Neural progenitor cell (in vitro differentiated cells): ENCODE measurements around the gene IQCM.

ENCODE experiments used
- EZH2 ChIP-seq: fragments of 200-600 bp; sonication (generic); IDR thresholded peaks from 2 replicates; pipeline ENCODE4 v1.6.1; 2017; ENCODE audit warnings: antibody characterized with exemption, mild to moderate bottlenecking, moderate library complexity
- EZH2phosphoT487 ChIP-seq: fragments of 200-600 bp; sonication (generic); IDR thresholded peaks from 2 replicates; pipeline ENCODE4 v1.6.1; 2017; ENCODE audit warnings: antibody characterized with exemption
- TF ChIP-seq, protein P1 (sequence below): fragments of 200-600 bp; sonication (generic); IDR thresholded peaks from 2 replicates; pipeline ENCODE4 v1.5.1; 2017; ENCODE audit warnings: antibody characterized with exemption, mild to moderate bottlenecking

DNA sequence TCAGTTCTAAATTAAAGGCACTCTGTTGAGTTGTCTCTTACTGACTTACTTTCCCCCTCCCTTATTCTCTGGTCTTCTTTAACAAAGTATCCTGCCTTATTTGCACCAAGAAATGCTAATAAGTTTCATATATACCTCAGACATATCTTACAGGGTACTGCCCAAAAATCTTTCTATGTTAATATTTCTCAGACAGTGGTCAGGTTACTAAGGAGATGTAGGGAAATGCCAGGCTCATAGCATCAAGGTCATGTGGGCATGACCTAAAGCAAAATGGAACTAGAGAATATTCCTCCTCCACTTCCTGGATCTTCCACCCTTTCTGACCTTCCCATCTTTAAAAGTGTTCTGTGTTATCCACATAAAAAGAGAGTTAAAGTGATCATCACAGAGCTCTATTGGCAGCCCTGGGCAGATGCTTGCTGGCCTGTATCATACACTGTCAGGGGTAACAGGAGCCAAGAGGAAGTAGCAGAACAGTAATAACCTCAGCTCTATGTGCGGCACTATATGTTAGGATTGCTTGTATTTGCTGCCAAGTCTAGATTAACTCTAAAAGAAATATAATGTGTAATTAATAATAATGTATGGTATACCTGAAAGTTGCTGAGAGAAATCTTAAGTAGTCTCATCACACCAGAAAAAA lies 74.3 kb downstream of the IQCM start:
- TF ChIP-seq EZH2phosphoT487 (no peak), EZH2 (no peak)
- TF ChIP-seq, protein P1, sequence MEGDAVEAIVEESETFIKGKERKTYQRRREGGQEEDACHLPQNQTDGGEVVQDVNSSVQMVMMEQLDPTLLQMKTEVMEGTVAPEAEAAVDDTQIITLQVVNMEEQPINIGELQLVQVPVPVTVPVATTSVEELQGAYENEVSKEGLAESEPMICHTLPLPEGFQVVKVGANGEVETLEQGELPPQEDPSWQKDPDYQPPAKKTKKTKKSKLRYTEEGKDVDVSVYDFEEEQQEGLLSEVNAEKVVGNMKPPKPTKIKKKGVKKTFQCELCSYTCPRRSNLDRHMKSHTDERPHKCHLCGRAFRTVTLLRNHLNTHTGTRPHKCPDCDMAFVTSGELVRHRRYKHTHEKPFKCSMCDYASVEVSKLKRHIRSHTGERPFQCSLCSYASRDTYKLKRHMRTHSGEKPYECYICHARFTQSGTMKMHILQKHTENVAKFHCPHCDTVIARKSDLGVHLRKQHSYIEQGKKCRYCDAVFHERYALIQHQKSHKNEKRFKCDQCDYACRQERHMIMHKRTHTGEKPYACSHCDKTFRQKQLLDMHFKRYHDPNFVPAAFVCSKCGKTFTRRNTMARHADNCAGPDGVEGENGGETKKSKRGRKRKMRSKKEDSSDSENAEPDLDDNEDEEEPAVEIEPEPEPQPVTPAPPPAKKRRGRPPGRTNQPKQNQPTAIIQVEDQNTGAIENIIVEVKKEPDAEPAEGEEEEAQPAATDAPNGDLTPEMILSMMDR = no peak
